Renal cortex interstitium (tissue), 15 donors: Measurements from ENCODE around the gene LY6G6C. TPM values are rescaled to one million over a fixed set of nuclear protein-coding genes. Genes with fewer than 3 reads are reported as not detected.

ENCODE experiments used
- DNase-seq, 11 donors: peaks; one replicate each; pipeline ENCODE4 v3.0.0-alpha.2; 2013; ENCODE audit warnings: low read depth in 9 of 11, low spot score in 4 of 11; ENCODE audit errors: extremely low read depth in 1 of 11
- long read RNA-seq, 16 experiments: transcript quantifications; one replicate each; lab custom pipeline, GENCODE V29; 2026
- polyA plus RNA-seq, 3 donors: library from polyadenylated mRNA; unstranded; fragments of 120-200 nt; gene quantifications; one replicate each; pipeline ENCODE4 v1.2.1, GENCODE V29; 2013; ENCODE audit not compliant: insufficient read length in 3 of 3

The LY6G6C gene
- polyA plus RNA-seq: under 1 TPM in 2 of 3 donors, not detected in 1; 0.26 to 0.41 TPM
- long read RNA-seq, donor 1: 0 reads
- long read RNA-seq, donor 2: 0 reads
- long read RNA-seq, donor 3: 0 reads
- long read RNA-seq, donor 4: 0 reads
- long read RNA-seq, donor 5: 0 reads
- long read RNA-seq, donor 6: 0 reads
- long read RNA-seq, donor 7: 0 reads
- long read RNA-seq, donor 8: 0 reads
- long read RNA-seq, donor 9: 0 reads
- long read RNA-seq, donor 10: 0 reads
- long read RNA-seq, donor 11: 0 reads
- long read RNA-seq, donor 12: 0 reads
- long read RNA-seq, donor 13: 0 reads
- long read RNA-seq, donor 14: 0 reads
- long read RNA-seq, donor 15: 0 reads
- long read RNA-seq, donor 16: 0 reads

DNA sequence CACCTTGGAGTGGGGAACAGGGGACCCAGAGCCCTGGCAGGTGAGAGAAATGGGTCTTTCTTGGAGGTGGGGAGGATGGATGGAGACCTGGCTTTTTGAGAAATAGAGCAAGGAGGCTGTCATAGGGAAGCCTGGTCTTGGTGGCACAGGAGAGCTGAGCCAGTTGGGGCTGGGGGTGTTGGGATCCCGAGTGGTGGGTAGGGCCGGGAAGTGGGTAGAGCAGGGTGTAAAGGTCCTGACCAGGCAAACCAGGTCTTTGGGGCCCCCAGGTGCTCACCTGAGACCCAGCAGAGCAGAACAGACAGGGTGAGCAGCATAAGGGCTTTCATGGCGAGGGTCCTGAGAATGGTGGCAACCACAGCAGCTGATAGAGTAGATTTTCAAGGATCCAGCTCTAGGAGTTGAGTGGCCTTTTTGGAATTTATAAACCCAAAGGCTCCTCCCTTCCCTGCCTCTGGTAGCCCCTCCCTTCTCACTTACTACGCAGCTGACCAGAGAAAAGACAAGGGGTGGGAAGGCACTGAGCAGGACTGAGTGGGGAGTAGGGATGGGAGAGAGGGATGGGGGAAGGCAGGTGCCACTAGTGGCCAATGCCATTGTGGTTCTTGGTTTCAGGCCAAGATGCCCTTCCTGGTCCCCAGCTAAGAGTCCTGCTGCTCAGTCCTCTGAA lies at the start of gene LY6G6C:
LY6G6C (minus strand) TSS at position 396 of the 670 bp plus-strand sequence; CDS start at position 329, 67 bp downstream.
- no peak for DNase-seq

DNA sequence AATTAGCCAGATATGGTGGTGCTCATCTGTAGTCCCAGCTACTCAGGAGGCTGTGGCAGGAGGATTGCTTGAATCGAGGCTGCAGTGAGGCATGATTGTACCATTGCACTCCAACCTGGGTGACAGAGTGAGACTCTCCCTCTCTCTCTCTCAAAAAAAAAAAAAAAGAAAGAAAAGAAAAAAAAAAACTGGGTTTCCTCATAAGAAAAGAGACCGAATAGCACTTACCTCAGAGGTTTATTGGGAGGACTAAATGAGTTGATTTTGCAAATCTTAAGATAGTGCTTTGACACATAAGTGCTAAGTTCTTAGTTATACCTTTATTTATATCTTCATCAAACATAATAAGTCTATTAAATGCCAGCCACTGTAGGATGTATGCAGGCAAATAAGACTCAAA lies 49.3 kb upstream of the LY6G6C start:
- no peak for DNase-seq

DNA sequence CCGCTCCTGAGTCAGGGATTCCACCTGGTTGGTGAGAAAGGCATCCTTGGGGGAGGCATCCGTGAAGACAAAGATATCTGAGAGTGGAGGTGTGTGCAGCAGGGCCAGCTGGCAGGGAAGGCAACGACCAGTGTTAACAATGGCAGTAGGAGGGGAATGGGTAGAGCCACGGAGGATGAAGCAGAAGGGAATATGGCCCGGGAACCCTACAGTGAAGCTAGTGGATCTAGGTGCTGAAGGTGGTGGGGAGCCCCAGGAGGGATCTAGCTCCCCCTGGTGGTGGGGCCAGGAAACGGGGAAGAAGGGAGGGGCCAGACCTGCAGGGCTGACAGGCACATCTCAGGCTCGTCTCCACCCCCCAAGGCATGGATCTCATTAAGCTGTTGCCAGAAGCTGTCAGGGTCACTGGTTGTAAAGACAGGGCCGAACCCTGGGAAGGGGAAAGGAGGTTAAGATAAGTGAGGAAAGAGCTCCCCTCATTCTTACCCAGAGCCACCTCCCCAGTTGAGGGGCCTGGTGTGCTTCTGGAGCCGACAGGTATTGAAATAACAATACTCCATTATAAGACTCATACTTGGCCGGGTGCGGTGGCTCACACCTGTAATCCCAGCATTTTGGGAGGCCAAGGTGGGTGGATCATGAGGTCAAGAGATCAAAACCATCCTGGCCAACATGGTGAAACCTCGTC lies 48.3 kb upstream of the LY6G6C start:
- DNase-seq: no peak

- DNase-seq: no peak
Measured at GRCh38 chr6:31768363-31769257, 47.1 kb upstream of the LY6G6C start.

DNA sequence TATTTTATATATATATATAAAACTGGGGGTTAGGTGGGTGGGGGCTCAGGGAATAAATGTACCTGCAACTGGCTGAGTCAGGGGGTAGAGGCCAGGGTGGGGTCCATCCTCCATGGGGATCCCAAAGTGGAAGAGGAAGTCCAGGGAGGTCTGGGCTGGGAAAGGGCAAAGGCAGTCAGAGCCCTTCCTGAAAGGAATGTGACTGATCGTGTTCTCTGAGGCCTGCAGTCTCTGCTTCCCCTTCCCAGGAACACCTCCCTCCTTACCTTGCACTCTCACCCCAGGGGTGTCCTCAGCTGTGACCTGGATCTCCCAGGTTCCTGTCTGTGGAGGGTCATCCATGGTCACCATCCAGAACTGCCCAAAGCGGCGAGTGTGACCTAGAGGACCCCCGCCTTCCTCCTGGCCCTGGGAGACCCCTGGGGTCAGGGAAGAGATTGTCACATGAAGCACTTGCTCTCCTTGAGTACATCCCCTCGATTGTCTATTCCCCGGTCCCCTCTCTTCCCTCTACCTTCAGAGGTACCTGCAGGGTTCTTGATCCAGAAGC lies 45.6 kb upstream of the LY6G6C start:
- DNase-seq: no peak

GRCh38 chr6:31765910-31766794 lies 44.6 kb upstream of the LY6G6C start:
- peak in 5 of 11 donors; percentile 15 to 39 (median 29) for DNase-seq

- no peak for DNase-seq
Measured at GRCh38 chr6:31765559-31765909, 44.0 kb upstream of the LY6G6C start.

- no peak for DNase-seq
Measured at GRCh38 chr6:31764198-31764597, 42.7 kb upstream of the LY6G6C start.

DNA sequence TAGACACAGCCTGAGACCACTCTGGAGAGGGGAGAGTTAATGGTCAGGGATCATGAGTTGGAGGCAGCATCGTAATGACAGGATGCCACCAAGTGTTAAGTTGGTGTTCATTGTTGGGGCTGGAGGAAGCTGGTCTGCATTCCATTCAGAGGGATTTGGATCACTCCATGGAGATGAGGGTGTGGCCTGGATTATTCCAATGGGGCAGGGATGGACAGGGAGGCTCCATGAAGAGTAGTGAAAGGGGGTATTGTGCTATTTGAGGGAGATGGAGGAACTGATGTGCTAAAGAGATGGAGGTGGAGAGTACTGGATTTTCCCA lies 42.0 kb upstream of the LY6G6C start:
- peak in 3 of 11 donors; percentile 15 to 44 (median 18) for DNase-seq

- DNase-seq: no peak
Measured at GRCh38 chr6:31762878-31763618, 41.5 kb upstream of the LY6G6C start.

DNA sequence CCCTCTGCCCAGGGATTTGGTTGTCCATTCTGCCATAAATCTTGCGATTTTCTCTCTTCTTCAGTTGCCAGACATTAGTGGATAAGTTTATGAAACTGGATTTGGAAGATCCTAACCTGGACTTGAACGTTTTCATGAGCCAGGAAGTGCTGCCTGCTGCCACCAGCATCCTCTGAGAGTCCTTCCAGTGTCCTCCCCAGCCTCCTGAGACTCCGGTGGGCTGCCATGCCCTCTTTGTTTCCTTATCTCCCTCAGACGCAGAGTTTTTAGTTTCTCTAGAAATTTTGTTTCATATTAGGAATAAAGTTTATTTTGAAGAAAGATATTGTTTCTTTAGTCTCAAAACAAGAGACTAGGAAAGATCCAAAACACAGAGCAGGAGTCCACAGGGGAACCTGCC lies 40.8 kb upstream of the LY6G6C start, which contains the start of gene SAPCD1:
SAPCD1 (plus strand) TSS at position 301 of the 400 bp plus-strand sequence. CDS start 399 bp downstream, outside the sequence.
- DNase-seq: no peak

GRCh38 chr6:31761343-31761742 lies 39.8 kb upstream of the LY6G6C start:
- no peak for DNase-seq

GRCh38 chr6:31760790-31761189 lies 39.2 kb upstream of the LY6G6C start:
- no peak for DNase-seq

DNA sequence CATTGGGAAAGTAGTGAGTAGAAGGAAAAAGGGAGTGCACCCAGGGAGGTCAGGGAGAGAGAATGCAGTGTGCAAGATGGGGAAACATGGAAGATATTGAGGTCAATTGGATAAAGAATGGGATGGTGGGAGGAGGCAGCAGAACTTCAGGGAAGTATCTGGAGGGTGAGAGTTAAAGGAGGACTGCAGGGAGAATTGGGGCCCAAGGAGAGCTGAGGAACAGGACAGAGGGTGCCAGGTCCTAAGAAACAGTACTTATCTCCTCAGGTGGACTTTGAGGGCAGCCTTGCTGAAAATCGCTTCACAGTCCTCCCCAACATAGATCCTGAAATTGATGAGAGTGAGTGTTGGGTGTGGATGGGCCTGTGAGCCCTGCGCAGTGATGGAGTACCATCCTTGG lies 36.7 kb upstream of the LY6G6C start:
- DNase-seq: no peak

DNA sequence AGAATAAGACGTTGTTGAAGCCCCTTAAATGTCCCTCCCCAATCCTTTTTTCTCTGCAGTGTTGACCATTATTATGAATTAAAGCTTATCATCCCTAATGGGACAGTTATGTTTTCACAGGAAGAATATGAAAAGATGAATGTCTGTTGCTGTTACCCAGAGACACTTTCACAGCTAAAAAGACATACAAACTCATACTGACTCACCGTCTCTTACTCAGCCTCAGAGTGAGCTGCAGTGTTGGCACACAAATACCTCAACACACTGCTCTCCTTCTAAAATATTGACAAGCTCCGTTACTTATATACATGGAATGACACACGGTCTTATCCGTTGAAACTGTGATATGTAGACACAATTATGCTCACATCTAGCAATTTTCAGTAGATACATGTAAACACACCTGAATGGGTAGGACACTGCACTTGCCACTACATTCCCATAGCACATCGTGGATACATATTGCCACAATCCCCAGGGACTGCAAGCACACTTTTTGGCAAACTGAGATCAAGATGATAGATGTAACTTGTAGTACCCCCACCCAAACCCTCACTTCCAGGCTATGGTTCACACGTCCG lies 31.3 kb upstream of the LY6G6C start:
- no peak for DNase-seq

GRCh38 chr6:31750411-31751022 lies 29.0 kb upstream of the LY6G6C start:
- DNase-seq: no peak
